GM12892 (cell line): ENCODE results near the gene ASTN2.

Experiments used
- DNase-seq: peaks from one replicate; pipeline ENCODE4 v3.0.0; 2011; ENCODE audit not compliant: insufficient read length
- FAIRE-seq: peaks from 2 replicates; lab custom pipeline; 2011; peaks lifted over from hg19 to GRCh38; lab: Jason Lieb, UNC
- POLR2A ChIP-seq: IDR thresholded peaks from 2 replicates; pipeline ENCODE4 v1.6.1; 2011; ENCODE audit warnings: low read depth, low read length, control low read depth
- POLR2AphosphoS5 ChIP-seq: IDR thresholded peaks from 2 replicates; pipeline ENCODE4 v1.6.1; 2011; ENCODE audit warnings: low read depth, low read length, control low read depth
- TAF1 ChIP-seq: IDR thresholded peaks from 2 replicates; pipeline ENCODE4 v1.6.1; 2011; ENCODE audit warnings: low read depth, mild to moderate bottlenecking, control low read depth, low read length, borderline replicate concordance

The ASTN2 gene

GRCh38 chr9:117253261-117253660 lies 161.6 kb downstream of the ASTN2 start:
- TF ChIP-seq TAF1 (no peak), POLR2AphosphoS5 (no peak), POLR2A (no peak)
- FAIRE-seq: no peak
- no peak for DNase-seq

GRCh38 chr9:117250610-117251215 lies 164.1 kb downstream of the ASTN2 start:
- TF ChIP-seq TAF1 (no peak), POLR2AphosphoS5 (no peak), POLR2A (no peak)
- DNase-seq (no peak), FAIRE-seq (no peak)

- no peak for TF ChIP-seq POLR2A
- TF ChIP-seq POLR2AphosphoS5: no peak
- no peak for FAIRE-seq
- no peak for DNase-seq
Measured at GRCh38 chr9:117249799-117250198, 165.1 kb downstream of the ASTN2 start.

- FAIRE-seq: no peak
- no peak for TF ChIP-seq POLR2A
- TF ChIP-seq TAF1: no peak
- TF ChIP-seq POLR2AphosphoS5: no peak
- DNase-seq: no peak
Measured at GRCh38 chr9:117247266-117247665, 167.6 kb downstream of the ASTN2 start.

GRCh38 chr9:117245175-117245829 lies 169.6 kb downstream of the ASTN2 start:
- no peak for DNase-seq
- TF ChIP-seq POLR2AphosphoS5 (no peak), TAF1 (no peak), POLR2A (no peak)
- no peak for FAIRE-seq

GRCh38 chr9:117242082-117242481 lies 172.8 kb downstream of the ASTN2 start:
- TF ChIP-seq TAF1 (no peak), POLR2A (no peak), POLR2AphosphoS5 (no peak)
- DNase-seq (no peak), FAIRE-seq (no peak)

- DNase-seq: no peak
- no peak for FAIRE-seq
- TF ChIP-seq POLR2AphosphoS5 (no peak), TAF1 (no peak), POLR2A (no peak)
Measured at GRCh38 chr9:117239428-117239827, 175.4 kb downstream of the ASTN2 start.

- no peak for DNase-seq
- TF ChIP-seq POLR2AphosphoS5: no peak
- no peak for TF ChIP-seq POLR2A
- no peak for TF ChIP-seq TAF1
- no peak for FAIRE-seq
Measured at GRCh38 chr9:117234103-117234502, 180.8 kb downstream of the ASTN2 start.

GRCh38 chr9:117233016-117233415 lies 181.8 kb downstream of the ASTN2 start:
- no peak for FAIRE-seq
- no peak for TF ChIP-seq TAF1
- TF ChIP-seq POLR2A: no peak
- TF ChIP-seq POLR2AphosphoS5: no peak
- DNase-seq: no peak

GRCh38 chr9:117232281-117232680 lies 182.6 kb downstream of the ASTN2 start:
- DNase-seq (no peak), FAIRE-seq (no peak)
- no peak for TF ChIP-seq TAF1
- TF ChIP-seq POLR2AphosphoS5: no peak

- DNase-seq: no peak
- TF ChIP-seq POLR2AphosphoS5: no peak
- no peak for TF ChIP-seq POLR2A
- no peak for TF ChIP-seq TAF1
Measured at GRCh38 chr9:117231012-117231411, 183.8 kb downstream of the ASTN2 start.

GRCh38 chr9:117224695-117225094 lies 190.2 kb downstream of the ASTN2 start:
- DNase-seq (no peak), FAIRE-seq (no peak)
- TF ChIP-seq POLR2A (no peak), POLR2AphosphoS5 (no peak), TAF1 (no peak)

More at GRCh38 chr9:117231012-117231411, 183.8 kb downstream of the ASTN2 start:
- no peak for FAIRE-seq

GRCh38 chr9:117218951-117219350 lies 195.9 kb downstream of the ASTN2 start:
- TF ChIP-seq POLR2AphosphoS5: no peak
- no peak for TF ChIP-seq TAF1
- TF ChIP-seq POLR2A: no peak
- no peak for DNase-seq
- FAIRE-seq: no peak
